GM19463 (cell line): ENCODE data around the gene RUSC2.
A peak's percentile ranks its signal among the peaks of the same experiment; 100 is the strongest.
"Not testable (repeated sequence)": the region's sequence is repeated elsewhere in the genome, so short reads cannot be mapped to it uniquely, and the experiment has no call there.

Experiments
- ATAC-seq: cut with Tn5 transposase; IDR thresholded peaks from one replicate; pipeline ENCODE4 v1.9.1; 2021; ENCODE audit warnings: mild to moderate bottlenecking, moderate library complexity; ENCODE audit not compliant: unreplicated experiment

Gene RUSC2

GRCh38 chr9:35489313-35490154 lies at the start of gene RUSC2:
TSS of gene RUSC2 (plus strand) at chr9:35490111. CDS start at chr9:35546522, 56,411 bp downstream.
- ATAC-seq, result peak; percentile 54

GRCh38 chr9:35446012-35446411 lies 43.9 kb upstream of the RUSC2 start:
- no peak for ATAC-seq

- no peak for ATAC-seq
Observed at GRCh38 chr9:35448496-35448895, 41.4 kb upstream of the RUSC2 start.

- ATAC-seq, result no peak
Observed at GRCh38 chr9:35452481-35452880, 37.4 kb upstream of the RUSC2 start.

- ATAC-seq, result no peak
Observed at GRCh38 chr9:35453786-35454185, 36.1 kb upstream of the RUSC2 start.

GRCh38 chr9:35464141-35465025 lies 25.5 kb upstream of the RUSC2 start:
- no peak for ATAC-seq

GRCh38 chr9:35470340-35470739 lies 19.6 kb upstream of the RUSC2 start:
- ATAC-seq, result no peak

GRCh38 chr9:35470894-35471293 lies 19.0 kb upstream of the RUSC2 start:
- ATAC-seq, result no peak

GRCh38 chr9:35476596-35476995 lies 13.3 kb upstream of the RUSC2 start:
- no peak for ATAC-seq

GRCh38 chr9:35477211-35477855 lies 12.6 kb upstream of the RUSC2 start:
- ATAC-seq, result not testable (repeated sequence)

- ATAC-seq, result no peak
Observed at GRCh38 chr9:35478871-35479270, 11.0 kb upstream of the RUSC2 start.

GRCh38 chr9:35481347-35481975 lies 8.4 kb upstream of the RUSC2 start:
- no peak for ATAC-seq

- no peak for ATAC-seq
Observed at GRCh38 chr9:35482071-35482470, 7.8 kb upstream of the RUSC2 start.

- no peak for ATAC-seq
Observed at GRCh38 chr9:35484406-35484805, 5.5 kb upstream of the RUSC2 start.

GRCh38 chr9:35487081-35487480 lies 2.8 kb upstream of the RUSC2 start:
- ATAC-seq, result no peak

GRCh38 chr9:35488021-35488420 lies 1.9 kb upstream of the RUSC2 start:
- no peak for ATAC-seq

- no peak for ATAC-seq
Observed at GRCh38 chr9:35488566-35489312, 1.2 kb upstream of the RUSC2 start.

- ATAC-seq, result no peak
Observed at GRCh38 chr9:35490155-35490909, 421 bp downstream of the RUSC2 start.

GRCh38 chr9:35490910-35491465 lies 1.1 kb downstream of the RUSC2 start:
- no peak for ATAC-seq
